GM12872 (cell line): ENCODE data around the gene FAM174C.

Experiments
- TF ChIP-seq, protein P1 (sequence below): IDR thresholded peaks from 3 replicates; pipeline ENCODE4 v1.5.1; 2011; ENCODE audit warnings: low read depth, mild to moderate bottlenecking, low read length, moderate library complexity; ENCODE audit not compliant: insufficient read depth

FAM174C gene

DNA sequence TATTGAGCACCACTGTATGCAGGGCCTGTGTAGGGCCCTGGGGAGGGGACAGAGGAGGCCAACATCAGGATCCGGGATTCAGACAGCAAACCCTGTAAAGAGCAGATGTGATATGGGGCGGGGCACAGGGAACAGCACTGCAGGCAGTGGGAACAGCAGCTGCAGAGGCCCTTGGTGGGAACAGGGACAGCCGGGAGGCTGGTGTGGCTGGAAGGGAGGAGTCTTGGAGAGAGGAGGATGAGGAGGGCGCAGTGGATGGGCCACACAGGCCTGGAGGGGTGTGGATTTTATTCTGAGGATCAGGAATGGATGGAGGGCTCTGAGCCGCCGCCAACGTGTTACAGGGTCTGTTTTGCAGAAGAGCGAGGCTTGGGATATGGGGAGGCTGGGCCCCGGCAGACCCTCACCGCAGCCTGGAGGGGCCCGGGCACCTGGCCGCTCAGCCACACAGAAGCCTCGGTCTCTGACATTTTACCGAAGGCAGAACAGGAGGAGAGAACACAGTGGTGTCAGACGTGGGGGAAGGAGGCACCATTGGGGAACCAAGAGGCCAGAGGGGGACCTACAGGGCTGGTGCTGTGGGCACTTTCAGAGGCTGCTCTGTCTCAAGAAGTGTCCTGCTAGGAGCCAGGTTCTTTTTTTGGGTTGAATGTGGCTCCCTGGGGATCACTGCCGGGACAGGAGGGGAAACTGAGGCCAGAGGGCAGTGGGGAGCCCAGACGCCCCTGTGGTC lies 17.3 kb downstream of the FAM174C start:
- TF ChIP-seq, protein P1, sequence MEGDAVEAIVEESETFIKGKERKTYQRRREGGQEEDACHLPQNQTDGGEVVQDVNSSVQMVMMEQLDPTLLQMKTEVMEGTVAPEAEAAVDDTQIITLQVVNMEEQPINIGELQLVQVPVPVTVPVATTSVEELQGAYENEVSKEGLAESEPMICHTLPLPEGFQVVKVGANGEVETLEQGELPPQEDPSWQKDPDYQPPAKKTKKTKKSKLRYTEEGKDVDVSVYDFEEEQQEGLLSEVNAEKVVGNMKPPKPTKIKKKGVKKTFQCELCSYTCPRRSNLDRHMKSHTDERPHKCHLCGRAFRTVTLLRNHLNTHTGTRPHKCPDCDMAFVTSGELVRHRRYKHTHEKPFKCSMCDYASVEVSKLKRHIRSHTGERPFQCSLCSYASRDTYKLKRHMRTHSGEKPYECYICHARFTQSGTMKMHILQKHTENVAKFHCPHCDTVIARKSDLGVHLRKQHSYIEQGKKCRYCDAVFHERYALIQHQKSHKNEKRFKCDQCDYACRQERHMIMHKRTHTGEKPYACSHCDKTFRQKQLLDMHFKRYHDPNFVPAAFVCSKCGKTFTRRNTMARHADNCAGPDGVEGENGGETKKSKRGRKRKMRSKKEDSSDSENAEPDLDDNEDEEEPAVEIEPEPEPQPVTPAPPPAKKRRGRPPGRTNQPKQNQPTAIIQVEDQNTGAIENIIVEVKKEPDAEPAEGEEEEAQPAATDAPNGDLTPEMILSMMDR: no peak

DNA sequence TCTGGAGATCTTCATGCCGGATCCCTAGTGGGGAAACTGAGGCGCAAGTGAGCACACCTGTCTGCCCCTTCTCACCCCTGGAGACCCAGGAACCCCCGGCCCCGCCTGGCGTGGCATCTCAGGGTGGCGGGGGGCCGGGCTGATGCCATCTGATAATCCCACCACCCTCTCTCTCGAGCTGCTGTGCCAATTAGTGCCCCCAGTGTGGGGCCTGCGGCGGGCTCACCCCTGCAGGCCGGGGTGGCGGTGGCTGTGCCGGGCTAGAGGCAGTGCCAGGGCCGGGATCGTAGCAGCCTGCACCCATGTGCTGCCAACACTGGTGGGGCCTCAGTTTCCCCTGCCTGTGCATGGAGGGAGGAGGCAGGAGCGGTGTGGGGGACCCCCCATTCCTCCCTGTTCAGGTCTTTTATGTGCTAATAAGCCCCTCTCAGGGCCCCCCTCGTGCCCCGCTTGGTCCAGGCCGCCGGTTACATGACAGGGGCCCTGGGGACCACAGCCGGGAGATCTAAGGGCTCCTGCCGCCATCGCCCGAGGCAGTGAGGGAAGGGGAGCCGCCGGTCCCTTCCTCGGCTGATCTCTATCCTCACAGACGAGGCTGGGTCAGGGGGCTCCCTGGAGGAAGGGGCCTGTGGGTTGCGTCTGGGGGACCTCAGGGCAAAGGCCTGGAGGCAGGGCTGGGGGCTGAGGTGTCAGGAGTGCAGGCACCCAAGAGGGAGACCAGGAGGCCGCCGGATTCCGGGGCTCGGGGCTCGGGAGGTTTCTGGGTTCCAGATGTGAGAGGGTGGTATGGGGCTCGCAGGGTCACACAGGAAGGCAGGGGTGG lies 18.7 kb downstream of the FAM174C start:
- TF ChIP-seq, protein P1: no peak

DNA sequence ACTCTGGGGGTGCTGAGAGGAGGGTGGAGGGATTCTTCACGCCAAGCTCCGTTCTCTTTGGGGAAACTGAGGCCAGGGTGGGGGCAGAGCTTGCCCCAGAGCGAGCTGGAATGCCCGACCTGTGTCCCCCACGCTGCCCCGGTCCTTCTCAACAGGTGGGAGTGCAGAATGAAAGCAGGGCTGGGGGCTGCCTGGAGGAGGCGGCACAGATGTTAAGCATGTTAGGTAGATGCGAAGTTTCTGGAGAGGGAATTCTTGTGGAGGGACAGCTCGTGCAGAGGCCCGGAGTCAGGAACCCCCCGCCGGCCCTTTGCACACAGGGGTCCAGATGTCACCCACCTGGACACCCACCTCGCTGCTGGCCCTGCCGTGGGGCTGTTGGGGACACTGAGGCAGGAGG lies 19.4 kb downstream of the FAM174C start:
- TF ChIP-seq, protein P1: no peak

DNA sequence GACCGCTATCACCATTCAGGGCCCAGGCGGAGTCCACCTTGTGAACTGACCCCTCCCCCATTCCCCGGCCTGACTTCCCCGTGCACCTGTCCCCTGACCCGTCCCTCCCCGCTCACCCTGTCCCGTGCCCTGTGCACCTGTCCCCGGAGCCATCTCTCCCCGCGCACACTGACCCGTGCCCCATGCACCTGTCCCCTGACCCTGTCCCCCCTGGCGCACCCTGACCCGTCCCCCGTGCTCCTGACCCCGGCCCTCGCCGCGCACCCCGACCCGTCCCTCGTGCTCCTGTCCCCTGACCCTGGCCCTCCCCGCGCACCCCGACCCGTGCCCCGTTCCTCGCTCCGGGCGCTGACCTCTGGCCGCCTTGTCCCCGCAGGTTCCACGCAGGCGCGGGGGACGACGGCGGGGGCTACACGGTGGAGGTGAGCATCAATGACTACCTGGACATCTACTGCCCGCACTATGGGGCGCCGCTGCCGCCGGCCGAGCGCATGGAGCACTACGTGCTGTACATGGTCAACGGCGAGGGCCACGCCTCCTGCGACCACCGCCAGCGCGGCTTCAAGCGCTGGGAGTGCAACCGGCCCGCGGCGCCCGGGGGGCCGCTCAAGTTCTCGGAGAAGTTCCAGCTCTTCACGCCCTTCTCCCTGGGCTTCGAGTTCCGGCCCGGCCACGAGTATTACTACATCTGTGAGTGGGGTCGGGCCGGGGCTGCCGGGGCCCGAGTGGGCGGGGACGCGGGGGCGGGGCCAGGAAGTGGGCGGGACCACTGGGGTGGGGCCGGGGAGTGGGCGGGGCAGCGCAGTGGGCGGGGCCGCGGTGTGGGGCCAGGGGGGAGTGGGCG lies 20.1 kb downstream of the FAM174C start:
- TF ChIP-seq, protein P1: no peak

DNA sequence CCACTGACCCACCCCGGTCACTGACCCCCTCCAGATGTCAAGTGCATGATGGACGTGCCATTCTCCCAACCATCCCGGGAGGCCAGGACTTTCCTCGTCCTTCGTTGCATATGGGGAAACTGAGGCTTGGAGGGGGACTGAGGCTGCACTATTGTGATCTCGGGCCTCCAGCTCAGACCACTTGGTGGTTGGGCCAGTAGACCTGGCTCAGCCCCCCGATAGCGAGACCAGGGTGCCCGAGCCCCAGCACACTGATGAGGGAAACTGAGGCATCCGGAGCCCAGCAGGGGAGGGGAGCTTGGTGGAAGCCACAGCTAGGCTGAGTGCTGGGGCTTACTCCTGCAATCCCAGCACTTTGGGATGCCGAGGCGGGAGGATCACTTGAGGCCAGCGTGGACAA lies 20.7 kb downstream of the FAM174C start:
- TF ChIP-seq, protein P1: no peak

DNA sequence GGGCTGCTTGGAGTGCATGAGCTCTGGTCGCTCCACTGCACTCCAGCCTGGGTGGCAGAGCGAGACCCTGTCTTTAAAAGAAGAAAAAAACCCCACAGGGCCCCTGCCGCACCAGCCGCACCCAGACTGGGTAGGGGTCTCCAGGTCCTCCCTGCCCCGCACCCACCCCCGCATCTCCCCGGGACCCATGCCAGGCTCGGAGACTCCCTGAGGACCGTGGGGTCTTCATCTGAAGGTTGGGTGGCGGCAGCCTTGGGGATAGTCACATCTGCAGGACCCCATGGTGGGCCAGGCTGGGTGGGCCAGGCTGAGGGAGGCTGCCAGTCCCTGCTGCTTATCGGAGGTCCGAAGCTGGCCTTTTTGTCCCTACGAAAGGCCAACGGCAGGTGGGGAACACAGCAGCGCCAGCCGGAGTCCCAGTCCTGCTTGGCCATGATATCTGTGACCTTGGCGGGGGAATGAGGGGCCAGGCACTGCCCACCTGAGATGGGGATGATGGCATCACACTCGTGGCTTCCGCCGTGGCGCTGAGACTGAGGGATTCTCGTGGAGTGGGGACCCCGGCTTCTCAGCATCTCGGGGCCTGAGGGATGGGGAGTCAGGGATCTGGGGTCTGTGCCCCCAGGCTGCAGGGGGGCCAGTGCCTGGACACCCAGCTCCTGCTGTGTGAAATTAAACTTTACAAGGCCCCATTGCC lies 21.4 kb downstream of the FAM174C start:
- TF ChIP-seq, protein P1: no peak
